Activated CD8-positive, alpha-beta memory T cell treated with anti-CD3 and anti-CD28 coated beads for 4 hours (primary cell): Measurements from ENCODE around the gene CCN5.
"Not testable (repeated sequence)": the region's sequence is repeated elsewhere in the genome, so short reads cannot be mapped to it uniquely, and the experiment has no call there.

Source experiments
- DNase-seq, 2 donors: peaks; one replicate each; pipeline ENCODE4 v3.0.0-alpha.2; 2020; ENCODE audit warnings: low read depth in 2 of 2

The CCN5 gene

GRCh38 chr20:44695295-44695673, 19.9 kb upstream of the CCN5 start:
- DNase-seq, result no peak

- DNase-seq, result no peak
Measured at GRCh38 chr20:44695674-44696300, 19.4 kb upstream of the CCN5 start.

- DNase-seq, result no peak
Measured at GRCh38 chr20:44696315-44696714, 18.9 kb upstream of the CCN5 start.

- DNase-seq, result not testable (repeated sequence)
Measured at GRCh38 chr20:44697041-44697440, 18.1 kb upstream of the CCN5 start.

- no peak for DNase-seq
Measured at GRCh38 chr20:44698351-44698750, 16.8 kb upstream of the CCN5 start.

GRCh38 chr20:44700306-44700705, 14.9 kb upstream of the CCN5 start:
- no peak for DNase-seq

GRCh38 chr20:44701118-44701857, 13.9 kb upstream of the CCN5 start:
- DNase-seq, result no peak

GRCh38 chr20:44701858-44702256, 13.3 kb upstream of the CCN5 start:
- DNase-seq, result no peak

GRCh38 chr20:44702776-44703175, 12.4 kb upstream of the CCN5 start:
- DNase-seq, result no peak

- DNase-seq, result no peak
Measured at GRCh38 chr20:44703183-44703925, 11.8 kb upstream of the CCN5 start.

GRCh38 chr20:44703956-44704488, 11.1 kb upstream of the CCN5 start:
- DNase-seq, result no peak

GRCh38 chr20:44704551-44704971, 10.6 kb upstream of the CCN5 start:
- DNase-seq, result no peak

- no peak for DNase-seq
Measured at GRCh38 chr20:44705364-44706094, 9.6 kb upstream of the CCN5 start.

- DNase-seq, result no peak
Measured at GRCh38 chr20:44706301-44707017, 8.7 kb upstream of the CCN5 start.

GRCh38 chr20:44707018-44707579, 8.1 kb upstream of the CCN5 start:
- DNase-seq, result no peak

GRCh38 chr20:44709380-44709779, 5.8 kb upstream of the CCN5 start:
- DNase-seq, result no peak

GRCh38 chr20:44709797-44710196, 5.4 kb upstream of the CCN5 start:
- DNase-seq, result no peak

GRCh38 chr20:44711237-44711636, 3.9 kb upstream of the CCN5 start:
- no peak for DNase-seq

GRCh38 chr20:44714102-44714700, 968 bp upstream of the CCN5 start:
- no peak for DNase-seq

GRCh38 chr20:44715499-44716308, 535 bp downstream of the CCN5 start:
- no peak for DNase-seq
